ENCODE results near the gene ATAD3C.
"Not testable (repeated sequence)": the region's sequence is repeated elsewhere in the genome, so short reads cannot be mapped to it uniquely, and the experiment has no call there.

Gene ATAD3C

DNA sequence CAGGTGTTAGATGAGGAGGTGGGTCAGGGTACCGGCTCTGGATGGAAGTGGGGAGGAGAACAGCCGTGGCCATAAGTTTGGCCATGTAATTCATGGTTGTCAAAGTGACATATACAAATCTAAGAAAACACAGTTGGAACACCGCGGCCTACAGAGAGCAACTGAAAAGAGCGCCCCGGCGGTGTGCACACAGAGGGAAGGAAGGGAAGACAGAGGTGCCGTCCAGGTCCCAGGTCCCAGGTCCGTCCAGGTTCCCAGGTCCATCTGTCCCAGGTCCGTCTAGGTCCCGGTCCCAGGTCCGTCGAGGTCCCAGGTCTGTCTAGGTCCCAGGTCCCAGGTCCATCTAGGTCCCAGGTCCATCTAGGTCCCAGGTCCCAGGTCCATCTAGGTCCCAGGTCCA lies 37.9 kb upstream of the ATAD3C start:
- Mint-ChIP-seq H3K27ac (no peak overlapping the region), H3K4me1 (ENCODE audit: low read depth) (peaks cover 8% of the 10 kb centered on the region), H3K27me3 (ENCODE audit: low read depth) (peaks cover 2% of the 10 kb centered on the region), H3K4me3 (no peak overlapping the region), H3K9me3 (peaks cover 3% of the 10 kb centered on the region), H3K36me3 (ENCODE audit: low read depth) (peaks cover 11% of the 10 kb centered on the region)
- DNase-seq (ENCODE audit: low spot score), result no peak

GRCh38 chr1:1412311-1412902 lies 37.1 kb upstream of the ATAD3C start:
- not testable (repeated sequence) for H3K27me3 Mint-ChIP-seq (ENCODE audit: low read depth); H3K4me3 Mint-ChIP-seq; H3K36me3 Mint-ChIP-seq (ENCODE audit: low read depth); H3K27ac Mint-ChIP-seq; H3K9me3 Mint-ChIP-seq; H3K4me1 Mint-ChIP-seq (ENCODE audit: low read depth); DNase-seq (ENCODE audit: low spot score)

DNA sequence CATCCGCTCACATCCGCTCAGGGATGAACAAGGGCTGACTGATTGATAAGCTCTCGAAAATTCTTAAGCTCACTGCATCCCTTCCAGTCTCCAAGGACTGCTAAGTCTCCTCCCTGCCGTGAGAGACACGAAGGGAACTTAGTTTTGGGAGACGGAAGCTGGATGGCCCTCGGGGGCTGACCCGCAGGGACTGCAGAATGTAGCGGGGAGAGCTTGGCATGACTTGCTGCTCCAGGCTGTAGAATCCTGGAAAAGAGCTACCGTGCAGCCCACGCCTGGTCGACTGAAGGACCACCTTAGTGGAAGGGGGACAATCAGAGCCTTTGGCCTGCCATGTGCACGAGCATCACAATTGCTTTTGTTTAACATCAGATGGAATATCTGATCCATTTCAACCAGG lies 33.7 kb upstream of the ATAD3C start:
- Mint-ChIP-seq H3K27ac (no peak overlapping the region), H3K4me1 (ENCODE audit: low read depth) (peaks cover 5% of the 10 kb centered on the region), H3K9me3 (peaks cover 3% of the 10 kb centered on the region), H3K4me3 (no peak overlapping the region), H3K36me3 (ENCODE audit: low read depth) (peaks cover 2% of the 10 kb centered on the region), H3K27me3 (ENCODE audit: low read depth) (peaks cover 4% of the 10 kb centered on the region)
- DNase-seq (ENCODE audit: low spot score), result no peak

DNA sequence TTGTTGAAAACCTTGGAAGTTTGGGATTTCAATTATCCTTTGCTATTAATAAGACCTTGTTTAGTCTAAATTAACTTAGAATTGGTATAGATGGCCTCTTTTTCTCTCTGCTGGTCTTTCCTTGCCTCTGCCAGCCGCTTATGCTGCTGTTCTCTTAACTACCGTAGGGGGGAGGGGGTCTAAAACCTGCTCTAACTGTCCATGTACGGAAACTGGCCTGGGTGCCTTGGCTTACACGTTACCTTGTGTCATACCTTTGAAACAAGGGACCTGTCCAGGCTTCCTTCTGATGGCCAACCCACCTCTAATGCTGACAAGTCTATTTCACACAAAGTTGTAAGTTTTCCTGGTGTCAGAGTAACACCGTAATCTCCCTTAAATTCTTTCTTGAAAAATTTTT lies 32.1 kb upstream of the ATAD3C start:
- H3K9me3 Mint-ChIP-seq; H3K27ac Mint-ChIP-seq; H3K27me3 Mint-ChIP-seq (ENCODE audit: low read depth); H3K36me3 Mint-ChIP-seq (ENCODE audit: low read depth); DNase-seq (ENCODE audit: low spot score); H3K4me1 Mint-ChIP-seq (ENCODE audit: low read depth); H3K4me3 Mint-ChIP-seq: not testable (repeated sequence)

DNA sequence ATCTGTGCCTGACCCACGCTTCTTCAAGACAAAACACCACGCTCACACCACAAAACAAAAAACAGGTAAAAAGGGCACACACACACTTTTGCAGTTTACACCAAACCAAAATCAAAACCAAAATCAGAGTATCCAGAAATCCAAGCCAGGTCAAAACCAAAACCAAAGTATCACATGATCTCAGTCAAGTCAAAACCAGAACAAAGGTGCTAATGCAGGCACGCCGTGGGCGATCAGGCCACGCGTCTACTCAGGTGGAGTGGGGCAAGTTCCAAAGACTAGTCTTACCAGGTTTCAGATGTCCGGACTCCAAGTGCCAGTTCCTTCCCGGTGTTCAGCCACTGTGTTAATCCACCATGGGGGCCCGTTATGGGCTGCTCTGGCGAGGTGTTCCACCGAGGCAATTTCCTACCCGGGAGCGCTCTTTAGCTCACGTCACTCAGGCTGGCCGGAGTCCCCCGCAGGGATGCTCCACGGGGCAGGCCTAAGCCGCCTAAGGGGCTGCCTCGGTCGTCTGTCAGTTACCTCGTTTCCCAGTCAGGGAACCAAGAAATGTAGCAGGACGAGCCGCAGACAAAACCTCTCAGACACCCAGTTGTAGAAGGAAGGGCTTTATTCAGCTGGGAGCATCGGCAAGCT lies 31.5 kb upstream of the ATAD3C start:
- H3K27me3 Mint-ChIP-seq (ENCODE audit: low read depth); H3K9me3 Mint-ChIP-seq; DNase-seq (ENCODE audit: low spot score); H3K27ac Mint-ChIP-seq; H3K4me3 Mint-ChIP-seq; H3K4me1 Mint-ChIP-seq (ENCODE audit: low read depth); H3K36me3 Mint-ChIP-seq (ENCODE audit: low read depth): not testable (repeated sequence)

GRCh38 chr1:1418464-1419362 lies 30.8 kb upstream of the ATAD3C start:
- no peaks in the 10 kb centered on the region for H3K36me3 Mint-ChIP-seq (ENCODE audit: low read depth)

GRCh38 chr1:1419363-1419812 lies 30.1 kb upstream of the ATAD3C start:
- DNase-seq (ENCODE audit: low spot score), result no peak
- H3K4me1 Mint-ChIP-seq (ENCODE audit: low read depth), result peaks cover 5% of the 10 kb centered on the region
- no peak overlapping the region for H3K27ac Mint-ChIP-seq
- no peak overlapping the region for H3K4me3 Mint-ChIP-seq
- H3K36me3 Mint-ChIP-seq (ENCODE audit: low read depth), result no peaks in the 10 kb centered on the region
- no peaks in the 10 kb centered on the region for H3K9me3 Mint-ChIP-seq
- peaks cover 4% of the 10 kb centered on the region for H3K27me3 Mint-ChIP-seq (ENCODE audit: low read depth)

More at GRCh38 chr1:1418464-1419362, 30.8 kb upstream of the ATAD3C start:
- peaks cover 4% of the 10 kb centered on the region for H3K27me3 Mint-ChIP-seq (ENCODE audit: low read depth)
- H3K9me3 Mint-ChIP-seq, result no peaks in the 10 kb centered on the region
- no peak overlapping the region for H3K4me3 Mint-ChIP-seq
- DNase-seq (ENCODE audit: low spot score), result no peak
- H3K4me1 Mint-ChIP-seq (ENCODE audit: low read depth), result peaks cover 5% of the 10 kb centered on the region
- H3K27ac Mint-ChIP-seq, result no peak overlapping the region

DNA sequence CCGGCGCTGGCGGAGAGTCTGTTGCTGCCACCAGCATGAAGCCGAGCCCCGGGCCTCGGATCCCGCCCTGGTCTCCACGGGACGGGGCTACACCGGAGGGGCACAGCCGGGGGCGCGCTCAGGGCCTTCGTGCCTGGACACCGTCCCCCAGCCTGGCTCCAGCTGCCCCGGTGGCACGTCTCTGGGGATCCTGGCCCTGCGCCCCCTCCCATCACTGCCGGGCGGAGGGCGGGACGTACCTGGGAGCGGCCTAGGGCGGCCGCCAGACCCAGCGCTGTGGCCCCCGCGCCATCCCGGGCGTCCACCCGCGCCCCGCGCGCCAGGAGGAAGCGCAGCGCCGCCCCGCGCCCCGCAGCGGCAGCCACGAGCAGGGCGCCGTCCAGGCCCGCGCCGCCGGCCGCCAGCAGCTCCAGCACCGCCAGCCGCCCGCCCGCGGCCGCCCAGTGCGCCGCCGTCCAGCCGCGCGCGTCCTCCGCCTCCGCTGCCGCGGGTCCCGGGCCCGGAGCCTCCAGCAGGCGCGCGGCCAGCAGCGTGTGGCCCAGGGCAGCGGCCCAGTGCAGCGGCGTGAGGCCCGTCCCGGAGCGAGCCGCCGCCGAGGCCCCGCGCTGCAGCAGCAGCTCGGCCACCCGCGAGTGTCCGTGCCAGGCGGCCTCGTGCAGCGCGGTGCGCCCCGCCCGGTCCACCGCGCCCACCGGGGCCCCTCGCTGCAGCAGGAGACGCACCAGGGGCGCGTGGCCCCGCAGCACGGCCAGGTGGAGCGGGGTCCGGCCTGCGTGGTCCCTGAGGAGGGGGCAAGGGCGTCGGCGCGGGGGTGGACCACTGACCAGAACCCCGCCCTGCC lies 29.5 kb upstream of the ATAD3C start:
- peaks cover 5% of the 10 kb centered on the region for H3K4me1 Mint-ChIP-seq (ENCODE audit: low read depth)

DNA sequence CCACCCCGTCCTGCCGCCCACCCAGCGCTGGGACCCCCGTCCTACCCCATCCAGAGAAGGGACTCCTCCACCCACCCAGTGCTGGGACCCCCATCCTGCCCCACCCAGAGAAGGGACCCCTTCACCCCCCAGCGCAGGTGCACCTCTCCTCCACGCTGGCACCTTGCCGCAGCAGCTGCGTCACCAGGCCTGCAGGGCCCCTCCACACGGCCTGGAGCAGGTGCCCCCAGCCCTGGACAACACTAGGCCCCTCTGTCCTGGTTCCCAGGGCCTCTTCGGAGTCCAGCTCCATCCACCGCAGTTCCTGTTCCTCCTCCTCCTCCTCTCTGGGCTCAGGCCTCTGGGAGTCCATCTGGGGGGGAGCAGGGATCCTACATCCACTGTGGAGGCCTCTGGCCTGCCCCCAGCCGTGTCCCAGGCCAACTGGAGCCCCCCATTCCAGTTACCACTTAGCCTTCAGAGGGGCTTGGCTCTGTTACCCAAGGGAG lies 28.8 kb upstream of the ATAD3C start:
- Mint-ChIP-seq H3K4me3 (no peak overlapping the region), H3K4me1 (ENCODE audit: low read depth) (peaks cover 5% of the 10 kb centered on the region), H3K27me3 (ENCODE audit: low read depth) (peaks cover 10% of the 10 kb centered on the region), H3K27ac (no peak overlapping the region), H3K9me3 (no peaks in the 10 kb centered on the region), H3K36me3 (ENCODE audit: low read depth) (no peaks in the 10 kb centered on the region)
- DNase-seq (ENCODE audit: low spot score), result no peak

More for the DNA sequence above, 29.5 kb upstream of the ATAD3C start:
- peaks cover 7% of the 10 kb centered on the region for H3K27me3 Mint-ChIP-seq (ENCODE audit: low read depth)
- H3K9me3 Mint-ChIP-seq, result no peaks in the 10 kb centered on the region
- no peak overlapping the region for H3K27ac Mint-ChIP-seq
- no peaks in the 10 kb centered on the region for H3K36me3 Mint-ChIP-seq (ENCODE audit: low read depth)
- DNase-seq (ENCODE audit: low spot score), result no peak
- no peak overlapping the region for H3K4me3 Mint-ChIP-seq

DNA sequence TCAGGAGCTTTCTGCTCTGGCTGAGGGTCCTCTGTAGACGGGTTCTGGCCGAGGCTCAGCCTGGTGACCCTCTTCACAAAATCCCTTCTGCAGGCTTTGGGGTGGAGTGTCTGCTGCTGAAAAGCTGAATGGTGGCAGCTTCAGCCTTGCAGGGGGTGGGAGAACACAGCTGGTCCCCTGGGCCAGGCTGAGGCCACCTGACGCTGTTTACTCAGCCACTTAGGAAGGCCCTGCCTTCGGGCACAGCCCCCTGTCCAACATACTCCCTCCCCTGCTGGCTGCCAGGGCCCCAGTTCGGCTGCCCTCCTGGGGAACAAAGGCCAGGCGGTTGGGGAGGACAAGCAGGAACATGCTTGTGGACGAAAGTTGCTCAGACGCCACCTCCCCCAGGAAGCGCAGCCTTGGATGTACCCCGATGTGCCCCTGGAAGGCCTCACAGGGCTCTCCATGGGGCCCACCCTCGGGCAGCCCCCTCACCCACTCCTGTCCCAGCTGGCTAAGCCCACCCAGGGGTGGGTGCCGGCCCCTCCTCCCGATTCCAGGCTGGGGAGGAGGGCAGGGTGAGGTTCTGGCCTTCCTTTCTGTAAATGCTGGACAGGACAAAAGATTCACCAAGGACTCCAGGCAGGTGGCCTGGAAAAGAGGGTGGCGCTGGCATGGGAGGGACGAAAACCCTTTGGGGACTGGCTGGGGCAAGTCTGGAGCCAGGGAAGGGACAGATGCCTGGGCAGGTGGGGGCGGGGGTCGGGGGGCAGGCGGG lies 28.2 kb upstream of the ATAD3C start, which contains the start of gene ANKRD65:
TSS of gene ANKRD65 (minus strand) at position 130 of the 760 bp plus-strand sequence. CDS start 271 bp downstream, outside the sequence.
- Mint-ChIP-seq H3K4me3 (no peak within 1 kb of the TSS), H3K27me3 (ENCODE audit: low read depth) (peaks cover 10% of the 10 kb centered on the region), H3K27ac (no peak within 1 kb of the TSS), H3K4me1 (ENCODE audit: low read depth) (peaks cover 5% of the 10 kb centered on the region), H3K9me3 (no peaks in the 10 kb centered on the region), H3K36me3 (ENCODE audit: low read depth) (no peaks in the 10 kb centered on the region)
- DNase-seq (ENCODE audit: low spot score), result no peak

- H3K4me3 Mint-ChIP-seq, result no peak overlapping the region
- H3K4me1 Mint-ChIP-seq (ENCODE audit: low read depth), result peaks cover 5% of the 10 kb centered on the region
- no peaks in the 10 kb centered on the region for H3K36me3 Mint-ChIP-seq (ENCODE audit: low read depth)
- no peak overlapping the region for H3K27ac Mint-ChIP-seq
- H3K27me3 Mint-ChIP-seq (ENCODE audit: low read depth), result peaks cover 12% of the 10 kb centered on the region
- DNase-seq (ENCODE audit: low spot score), result no peak
- no peaks in the 10 kb centered on the region for H3K9me3 Mint-ChIP-seq
Observed at GRCh38 chr1:1421907-1422464, 27.5 kb upstream of the ATAD3C start.

GRCh38 chr1:1422465-1423244 lies 26.8 kb upstream of the ATAD3C start:
- Mint-ChIP-seq H3K27ac (no peak overlapping the region), H3K4me3 (no peak overlapping the region), H3K4me1 (ENCODE audit: low read depth) (peaks cover 4% of the 10 kb centered on the region), H3K36me3 (ENCODE audit: low read depth) (no peaks in the 10 kb centered on the region), H3K27me3 (ENCODE audit: low read depth) (peaks cover 12% of the 10 kb centered on the region), H3K9me3 (no peaks in the 10 kb centered on the region)
- DNase-seq (ENCODE audit: low spot score), result no peak
